Measurements from ENCODE around the gene TMEM229B. TPM values are rescaled to one million over a fixed set of nuclear protein-coding genes. Genes with fewer than 3 reads are reported as not detected.

The TMEM229B gene
- total RNA-seq, 2 donors from 2014 or later = 6.9 to 11.3 TPM

GRCh38 chr14:67532606-67532997, 44.1 kb upstream of the TMEM229B start:
- H3K9ac ChIP-seq (ENCODE audit: low read depth in 2 of 2, low read length in 2 of 2) = peak overlapping the region; percentile 71 to 74
- TF ChIP-seq CTCF (IDR thresholded peaks at IDR 0.05) = no peak
- no peaks in the 10 kb centered on the region for H3K27me3 ChIP-seq
- H3K36me3 ChIP-seq = no peaks in the 10 kb centered on the region
- peak overlapping the region; percentile 81 for H3K27ac ChIP-seq
- intact Hi-C loops (cut with DNase I) = no loop called here
- peaks cover 3% of the 10 kb centered on the region for H3K4me1 ChIP-seq
- no peak for DNase-seq
- no peaks in the 10 kb centered on the region for H3K9me3 ChIP-seq
- H3K4me3 ChIP-seq = peak overlapping the region; percentile 70

GRCh38 chr14:67529947-67530935, 41.7 kb upstream of the TMEM229B start:
- TF ChIP-seq CTCF (IDR thresholded peaks at IDR 0.05) = no peak
- Histone ChIP-seq H3K9me3 (no peaks in the 10 kb centered on the region), H3K36me3 (no peaks in the 10 kb centered on the region), H3K27me3 (no peaks in the 10 kb centered on the region), H3K4me3 (no peak overlapping the region), H3K4me1 (peaks cover 3% of the 10 kb centered on the region), H3K9ac (ENCODE audit: low read depth in 2 of 2, low read length in 2 of 2) (no peak overlapping the region), H3K27ac (no peak overlapping the region)
- intact Hi-C loops (cut with DNase I) = loop anchor here (5.0 to 10.0 kb wide), 3 partner anchors 95 to 175 kb away; partner anchors contain the start of gene RDH12
- DNase-seq = no peak

- H3K9me3 ChIP-seq = no peaks in the 10 kb centered on the region
- H3K36me3 ChIP-seq = no peaks in the 10 kb centered on the region
- intact Hi-C loops (cut with DNase I) = loop anchor here (5.0 to 10.0 kb wide), 3 partner anchors 93 to 177 kb away; partner anchors contain the start of gene RDH12
- H3K27ac ChIP-seq = no peak overlapping the region
- TF ChIP-seq CTCF (IDR thresholded peaks at IDR 0.05) = no peak
- DNase-seq = no peak
- peaks cover 3% of the 10 kb centered on the region for H3K4me1 ChIP-seq
- no peaks in the 10 kb centered on the region for H3K27me3 ChIP-seq
- H3K4me3 ChIP-seq = no peak overlapping the region
- no peak overlapping the region for H3K9ac ChIP-seq (ENCODE audit: low read depth in 2 of 2, low read length in 2 of 2)
Measured at GRCh38 chr14:67528276-67528675, 39.8 kb upstream of the TMEM229B start.

- Histone ChIP-seq H3K9ac (ENCODE audit: low read depth in 2 of 2, low read length in 2 of 2) (no peak overlapping the region), H3K4me1 (peaks cover 3% of the 10 kb centered on the region), H3K27ac (no peak overlapping the region), H3K9me3 (no peaks in the 10 kb centered on the region), H3K36me3 (no peaks in the 10 kb centered on the region), H3K27me3 (no peaks in the 10 kb centered on the region), H3K4me3 (no peak overlapping the region)
- TF ChIP-seq CTCF (IDR thresholded peaks at IDR 0.05) = no peak
- intact Hi-C loops (cut with DNase I) = loop anchor here (2.0 to 10.0 kb wide), 4 partner anchors 43 to 177 kb away; partner anchors contain the start of gene RDH12
- DNase-seq = no peak
Measured at GRCh38 chr14:67527756-67528155, 39.2 kb upstream of the TMEM229B start.

- peak; percentile 69 for TF ChIP-seq CTCF (IDR thresholded peaks at IDR 0.05)
- no peak overlapping the region for H3K9ac ChIP-seq (ENCODE audit: low read depth in 2 of 2, low read length in 2 of 2)
- H3K4me1 ChIP-seq = no peaks in the 10 kb centered on the region
- H3K9me3 ChIP-seq = no peaks in the 10 kb centered on the region
- H3K27ac ChIP-seq = no peak overlapping the region
- peak; percentile 70 for DNase-seq
- intact Hi-C loops (cut with DNase I) = loop anchor here (2.0 to 10.0 kb wide), 4 partner anchors 44 to 178 kb away; partner anchors contain the start of gene RDH12
- no peak overlapping the region for H3K4me3 ChIP-seq
- no peaks in the 10 kb centered on the region for H3K36me3 ChIP-seq
- no peaks in the 10 kb centered on the region for H3K27me3 ChIP-seq
Measured at GRCh38 chr14:67526676-67527459, 38.3 kb upstream of the TMEM229B start.

Data from colonic mucosa (tissue), 4 donors.